GM12891 (cell line): ENCODE results near the gene PRCD.
A peak's percentile ranks its signal among the peaks of the same experiment; 100 is the strongest.

ENCODE experiments used
- DNase-seq: peaks from one replicate; pipeline ENCODE4 v3.0.0; 2011; ENCODE audit warnings: low spot score; ENCODE audit not compliant: insufficient read length
- FAIRE-seq: peaks from 2 replicates; lab custom pipeline; 2011; peaks lifted over from hg19 to GRCh38; lab: Jason Lieb, UNC
- PAX5 ChIP-seq: IDR thresholded peaks from 2 replicates; pipeline ENCODE4 v1.6.1; 2011; ENCODE audit warnings: low read length, moderate library complexity, mild to moderate bottlenecking; ENCODE audit not compliant: insufficient read depth, severe bottlenecking
- POLR2A ChIP-seq: IDR thresholded peaks from 2 replicates; pipeline ENCODE4 v1.6.1; 2011; ENCODE audit warnings: low read depth, low read length, control low read depth
- POLR2AphosphoS5 ChIP-seq: IDR thresholded peaks from 2 replicates; pipeline ENCODE4 v1.6.1; 2011; ENCODE audit warnings: low read depth, low read length, control low read depth
- POU2F2 ChIP-seq: IDR thresholded peaks from 2 replicates; pipeline ENCODE4 v1.6.1; 2011; ENCODE audit warnings: low read depth, mild to moderate bottlenecking, control low read depth, low read length, moderate library complexity
- SPI1 ChIP-seq: IDR thresholded peaks from 2 replicates; pipeline ENCODE4 v1.6.1; 2011; ENCODE audit warnings: low read depth, low read length, control low read depth
- TAF1 ChIP-seq: IDR thresholded peaks from 2 replicates; pipeline ENCODE4 v1.6.1; 2011; ENCODE audit warnings: low read depth, low read length, control low read depth

PRCD gene

GRCh38 chr17:76542566-76542971, 2.7 kb downstream of the PRCD start:
- DNase-seq = no peak
- no peak for TF ChIP-seq POU2F2
- no peak for TF ChIP-seq SPI1
- TF ChIP-seq PAX5 = no peak
- no peak for TF ChIP-seq POLR2AphosphoS5
- TF ChIP-seq POLR2A = no peak
- no peak for TF ChIP-seq TAF1
- FAIRE-seq = no peak

GRCh38 chr17:76542984-76543383, 3.1 kb downstream of the PRCD start:
- FAIRE-seq (no peak), DNase-seq (no peak)
- TF ChIP-seq SPI1 (no peak), PAX5 (no peak), POLR2A (no peak), TAF1 (no peak), POLR2AphosphoS5 (no peak), POU2F2 (no peak)

- FAIRE-seq (no peak), DNase-seq (no peak)
- TF ChIP-seq POLR2A = no peak
Measured at GRCh38 chr17:76543482-76543825, 3.6 kb downstream of the PRCD start.

- no peak for FAIRE-seq
- no peak for DNase-seq
- TF ChIP-seq POLR2A (no peak), TAF1 (no peak), SPI1 (no peak), PAX5 (no peak), POU2F2 (no peak), POLR2AphosphoS5 (no peak)
Measured at GRCh38 chr17:76543826-76544545, 4.1 kb downstream of the PRCD start.

GRCh38 chr17:76544546-76545365, 4.9 kb downstream of the PRCD start:
- DNase-seq (no peak), FAIRE-seq (no peak)
- TF ChIP-seq TAF1 = no peak
- no peak for TF ChIP-seq PAX5
- TF ChIP-seq POLR2A = no peak
- TF ChIP-seq POLR2AphosphoS5 = no peak
- no peak for TF ChIP-seq SPI1
- no peak for TF ChIP-seq POU2F2

- no peak for FAIRE-seq
- no peak for DNase-seq
- TF ChIP-seq POU2F2 = no peak
- TF ChIP-seq TAF1 = no peak
- no peak for TF ChIP-seq SPI1
- TF ChIP-seq PAX5 = no peak
- TF ChIP-seq POLR2A = no peak
- TF ChIP-seq POLR2AphosphoS5 = no peak
Measured at GRCh38 chr17:76545918-76546555, 6.2 kb downstream of the PRCD start.

GRCh38 chr17:76546556-76547182, 6.8 kb downstream of the PRCD start:
- TF ChIP-seq TAF1 (no peak), POU2F2 (no peak), PAX5 (no peak), SPI1 (no peak), POLR2AphosphoS5 (no peak), POLR2A (no peak)
- DNase-seq (no peak), FAIRE-seq (no peak)

- DNase-seq (peak; percentile 67), FAIRE-seq (no peak)
- TF ChIP-seq POLR2AphosphoS5 (no peak), SPI1 (no peak), POU2F2 (no peak), TAF1 (no peak), POLR2A (no peak), PAX5 (no peak)
Measured at GRCh38 chr17:76547183-76547641, 7.4 kb downstream of the PRCD start.
